OCI-LY7 (cell line): Measurements from ENCODE around the gene SLC4A5. TPM values are rescaled to one million over a fixed set of nuclear protein-coding genes. Genes with fewer than 3 reads are reported as not detected.

ENCODE experiments used
- BruUV-seq: library from RNA; stranded (reverse); fragments of 400-500 nt; replicated peaks from 2 replicates; lab custom pipeline; 2021; lab: Mats Ljungman, UMichigan
- CTCF ChIA-PET: fragments of 300-600 bp; sonication (Branson Sonifier 250); formaldehyde crosslinking; loops from one replicate; lab custom pipeline; 2022; ENCODE audit warnings: antibody characterized with exemption; ENCODE audit not compliant: unreplicated experiment; lab: Charles Lee
- POLR2A ChIA-PET: fragments of 300-600 bp; sonication (Branson Sonifier 250); formaldehyde crosslinking; loops from one replicate; lab custom pipeline; 2022; ENCODE audit warnings: antibody characterized with exemption; lab: Charles Lee
- DNase-seq: peaks from one replicate; pipeline ENCODE4 v3.0.0-alpha.2; 2015; ENCODE audit warnings: low spot score
- H2AFZ ChIP-seq: fragments of 200-600 bp; sonication (generic), shearing (Covaris generic); 2 replicates; pipeline ENCODE4 v1.6.1; 2014; ENCODE audit warnings: mild to moderate bottlenecking, antibody characterized with exemption, low read length, moderate library complexity
- H3K27ac ChIP-seq: fragments of 200-600 bp; sonication (generic); 2 replicates; pipeline ENCODE4 v1.5.1; 2014; ENCODE audit warnings: mixed run types, low read depth, mild to moderate bottlenecking, moderate library complexity, low read length, inconsistent platforms; ENCODE audit not compliant: poor library complexity, severe bottlenecking
- H3K36me3 ChIP-seq: fragments of 200-600 bp; sonication (generic); 2 replicates; pipeline ENCODE4 v1.6.1; 2014; ENCODE audit warnings: mild to moderate bottlenecking, antibody characterized with exemption, low read length, moderate library complexity, mixed read lengths; ENCODE audit not compliant: insufficient read depth
- H3K4me1 ChIP-seq: fragments of 200-600 bp; sonication (generic); 2 replicates; pipeline ENCODE4 v1.5.1; 2014; ENCODE audit warnings: mild to moderate bottlenecking, low read length; ENCODE audit not compliant: insufficient read depth, poor library complexity, severe bottlenecking
- H3K4me2 ChIP-seq: fragments of 200-600 bp; sonication (generic); 2 replicates; pipeline ENCODE4 v1.6.1; 2014; ENCODE audit warnings: mild to moderate bottlenecking, low read length
- H3K4me3 ChIP-seq: fragments of 200-600 bp; sonication (generic); 2 replicates; pipeline ENCODE4 v1.5.1; 2014; ENCODE audit warnings: mild to moderate bottlenecking, low read depth, low read length; ENCODE audit not compliant: poor library complexity, severe bottlenecking
- H3K79me2 ChIP-seq: fragments of 200-600 bp; sonication (generic); 2 replicates; pipeline ENCODE4 v1.6.1; 2016; ENCODE audit warnings: low read depth, mild to moderate bottlenecking, low read length, moderate library complexity, mixed read lengths; ENCODE audit not compliant: insufficient read depth
- H3K9me2 ChIP-seq: fragments of 200-600 bp; sonication (generic); 2 replicates; pipeline ENCODE4 v1.6.1; 2016; ENCODE audit warnings: mild to moderate bottlenecking, low read length, mixed read lengths; ENCODE audit not compliant: insufficient read depth
- H3K9me3 ChIP-seq: fragments of 200-600 bp; sonication (generic); 2 replicates; pipeline ENCODE4 v1.6.1; 2014; ENCODE audit warnings: mild to moderate bottlenecking, mixed run types, low read length, mixed read lengths
- H4K20me1 ChIP-seq: fragments of 200-600 bp; sonication (generic); 2 replicates; pipeline ENCODE4 v1.6.1; 2014; ENCODE audit warnings: mild to moderate bottlenecking, antibody characterized with exemption, low read length, moderate library complexity, mixed read lengths; ENCODE audit not compliant: insufficient read depth
- EZH2phosphoT487 ChIP-seq: fragments of 200-600 bp; sonication (generic); IDR thresholded peaks from 2 replicates; pipeline ENCODE4 v1.6.1; 2018; ENCODE audit warnings: low read depth, borderline replicate concordance, mild to moderate bottlenecking, mixed run types, antibody characterized with exemption, low read length, moderate library complexity, mixed read lengths
- intact Hi-C: fragments of 100-400 bp; cut with micrococcal nuclease; formaldehyde crosslinking; loops from one replicate; pipeline ENCODE4 v1.10.0; 2022; ENCODE audit not compliant: unreplicated experiment
- total RNA-seq, 2 experiments: library from RNA; depleted of rRNA in 1 of 2; stranded (reverse); fragments of >200 nt in 1 of 2; shearing (Covaris generic) in 1 of 2; gene quantifications; 2 replicates each; pipeline ENCODE4 v1.2.3, GENCODE V29; 2014 to 2022
- TF ChIP-seq, protein P1 (sequence below): fragments of 200-600 bp; sonication (generic); conservative IDR thresholded peaks from 2 replicates; pipeline ENCODE4 v1.5.1; 2014; ENCODE audit warnings: mild to moderate bottlenecking, antibody characterized with exemption, low read length, moderate library complexity, mixed read lengths

Gene SLC4A5
- total RNA-seq, 2 experiments from 2014 or later, result 1.2 to 7.0 TPM

DNA sequence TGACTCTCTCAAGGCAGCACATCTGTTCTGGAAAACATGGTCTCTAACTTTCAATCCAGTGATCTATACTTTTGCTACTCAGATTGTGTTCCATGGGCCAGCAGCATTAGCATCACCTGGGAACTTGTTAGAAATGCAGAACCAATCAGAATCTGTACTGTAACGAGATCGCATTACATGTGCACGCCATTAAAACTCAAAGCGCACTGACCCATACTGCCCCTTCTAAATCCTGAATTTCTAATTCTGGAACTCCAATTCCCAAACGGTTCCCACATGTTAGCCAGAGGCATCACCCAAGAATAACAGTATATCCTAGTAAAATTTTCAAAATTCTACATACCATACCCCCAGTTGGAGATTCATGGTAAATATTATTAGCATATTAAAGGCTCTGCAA lies 47.4 kb upstream of the SLC4A5 start:
- Histone ChIP-seq H3K4me1 (peaks cover 8% of the 10 kb centered on the region), H3K9me3 (no peaks in the 10 kb centered on the region), H3K4me3 (peak overlapping the region; percentile 89), H3K79me2 (peaks cover 24% of the 10 kb centered on the region), H3K9me2 (no peaks in the 10 kb centered on the region), H3K4me2 (peak overlapping the region; percentile 98), H4K20me1 (peaks cover 11% of the 10 kb centered on the region; the same call in 1 of the 2 replicates), H3K27ac (no peak overlapping the region), H2AFZ (no peak overlapping the region; the same call in 1 of the 2 replicates), H3K36me3 (peaks cover 4% of the 10 kb centered on the region; the same call in 1 of the 2 replicates)
- TSS peak; percentile 64 for BruUV-seq
- TF ChIP-seq, protein P1, sequence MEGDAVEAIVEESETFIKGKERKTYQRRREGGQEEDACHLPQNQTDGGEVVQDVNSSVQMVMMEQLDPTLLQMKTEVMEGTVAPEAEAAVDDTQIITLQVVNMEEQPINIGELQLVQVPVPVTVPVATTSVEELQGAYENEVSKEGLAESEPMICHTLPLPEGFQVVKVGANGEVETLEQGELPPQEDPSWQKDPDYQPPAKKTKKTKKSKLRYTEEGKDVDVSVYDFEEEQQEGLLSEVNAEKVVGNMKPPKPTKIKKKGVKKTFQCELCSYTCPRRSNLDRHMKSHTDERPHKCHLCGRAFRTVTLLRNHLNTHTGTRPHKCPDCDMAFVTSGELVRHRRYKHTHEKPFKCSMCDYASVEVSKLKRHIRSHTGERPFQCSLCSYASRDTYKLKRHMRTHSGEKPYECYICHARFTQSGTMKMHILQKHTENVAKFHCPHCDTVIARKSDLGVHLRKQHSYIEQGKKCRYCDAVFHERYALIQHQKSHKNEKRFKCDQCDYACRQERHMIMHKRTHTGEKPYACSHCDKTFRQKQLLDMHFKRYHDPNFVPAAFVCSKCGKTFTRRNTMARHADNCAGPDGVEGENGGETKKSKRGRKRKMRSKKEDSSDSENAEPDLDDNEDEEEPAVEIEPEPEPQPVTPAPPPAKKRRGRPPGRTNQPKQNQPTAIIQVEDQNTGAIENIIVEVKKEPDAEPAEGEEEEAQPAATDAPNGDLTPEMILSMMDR, result no peak
- no peak for TF ChIP-seq EZH2phosphoT487
- CTCF ChIA-PET, result interaction anchor here (1.1 to 1.9 kb wide), 3 partner anchors 11 to 568 kb away, joined by 3 to 4 read pairs (median 4); no protein-coding TSS in a partner anchor
- DNase-seq, result no peak
- intact Hi-C loops, result loop anchor here (5.0 kb wide), 2 partner anchors 123 to 243 kb away; partner anchors contain the start of gene BOLA3
- POLR2A ChIA-PET, result interaction anchor here (0.6 to 1.5 kb wide), 10 partner anchors 11 to 172 kb away, joined by 3 to 8 read pairs (median 4); no protein-coding TSS in a partner anchor

DNA sequence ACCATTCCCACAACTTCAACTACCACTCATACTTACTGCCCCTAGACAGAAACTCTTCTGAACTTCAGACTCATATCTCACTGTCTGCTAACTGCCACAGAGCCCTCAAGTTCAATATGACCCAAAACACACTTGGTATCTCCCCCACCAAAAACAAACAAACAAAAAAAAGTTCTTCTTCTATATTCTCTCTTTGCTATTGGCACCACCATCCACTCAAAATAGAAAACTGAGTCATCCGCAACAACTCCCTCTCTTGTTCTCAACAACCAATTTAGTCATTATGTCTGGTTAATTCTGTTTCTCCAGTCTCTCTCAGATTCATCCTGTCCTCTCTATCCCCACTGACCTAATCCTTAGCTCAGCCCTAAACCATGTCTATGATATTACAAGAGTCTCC lies 44.1 kb upstream of the SLC4A5 start:
- H3K9me2 ChIP-seq, result no peaks in the 10 kb centered on the region
- H3K79me2 ChIP-seq, result peaks cover 24% of the 10 kb centered on the region
- ChIA-PET CTCF (no interaction called here), POLR2A (no interaction called here)
- H3K4me3 ChIP-seq, result no peak overlapping the region
- H2AFZ ChIP-seq, result no peak overlapping the region
- H4K20me1 ChIP-seq, result peaks cover 11% of the 10 kb centered on the region; the same call in 1 of the 2 replicates
- DNase-seq, result no peak
- peaks cover 17% of the 10 kb centered on the region; the same call in 1 of the 2 replicates for H3K36me3 ChIP-seq
- no peak for TF ChIP-seq EZH2phosphoT487
- TF ChIP-seq, protein P1, result no peak
- peaks cover 8% of the 10 kb centered on the region for H3K4me1 ChIP-seq
- no peak overlapping the region for H3K4me2 ChIP-seq
- no TSS peak for BruUV-seq
- H3K27ac ChIP-seq, result no peak overlapping the region
- intact Hi-C loops, result no loop called here
- H3K9me3 ChIP-seq, result no peaks in the 10 kb centered on the region

DNA sequence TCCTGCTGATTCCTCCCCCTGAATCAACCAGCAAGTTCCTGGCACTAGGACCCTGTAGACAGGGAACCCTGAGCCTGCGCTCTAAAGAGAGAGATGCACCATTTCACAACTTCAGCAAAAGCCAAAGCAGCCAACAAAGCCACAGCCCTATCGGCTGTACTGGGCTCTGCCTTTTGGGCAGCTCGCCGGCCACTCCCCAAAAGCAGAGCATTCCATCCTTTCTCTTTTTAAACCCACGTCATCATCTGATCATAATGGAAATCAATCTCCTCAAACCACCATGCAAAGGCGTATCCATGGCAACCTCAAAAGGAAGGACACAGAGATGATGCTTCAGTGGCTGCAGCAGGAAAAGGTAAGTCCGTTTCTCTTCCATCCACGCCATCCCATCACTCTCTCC lies 42.2 kb upstream of the SLC4A5 start:
- Histone ChIP-seq H3K36me3 (peaks cover 22% of the 10 kb centered on the region; the same call in 1 of the 2 replicates), H3K9me2 (no peaks in the 10 kb centered on the region), H4K20me1 (peaks cover 11% of the 10 kb centered on the region; the same call in 1 of the 2 replicates), H3K27ac (no peak overlapping the region), H3K4me3 (no peak overlapping the region), H3K79me2 (peaks cover 13% of the 10 kb centered on the region; the same call in 1 of the 2 replicates), H3K9me3 (no peaks in the 10 kb centered on the region), H3K4me2 (no peak overlapping the region), H2AFZ (no peak overlapping the region), H3K4me1 (peaks cover 4% of the 10 kb centered on the region)
- DNase-seq, result no peak
- no TSS peak for BruUV-seq
- intact Hi-C loops, result no loop called here
- no peak for TF ChIP-seq EZH2phosphoT487
- TF ChIP-seq, protein P1, result no peak
- POLR2A ChIA-PET, result no interaction called here
- CTCF ChIA-PET, result no interaction called here
